Measurements from ENCODE around the gene ABCA2.

The ABCA2 gene

GRCh38 chr9:137027369-137028262 is at the start of gene ABCA2:
ABCA2 (minus strand) TSS chr9:137028237; CDS start chr9:137028140, 97 bp downstream.
- TF ChIP-seq CTCF (IDR thresholded peaks at IDR 0.05; ENCODE audit: low read depth, low read length): no peak
- no peak for DNase-seq (ENCODE audit: extremely low read depth, low read depth)

GRCh38 chr9:137077010-137077747 is 49.1 kb upstream of the ABCA2 start, which contains the start of gene UAP1L1:
UAP1L1 (plus strand) TSS chr9:137077517; CDS start chr9:137077533, 16 bp downstream.
- TF ChIP-seq CTCF (IDR thresholded peaks at IDR 0.05; ENCODE audit: low read depth, low read length): no peak
- DNase-seq (ENCODE audit: extremely low read depth, low read depth): no peak

GRCh38 chr9:137076636-137077009 is 48.6 kb upstream of the ABCA2 start:
- TF ChIP-seq CTCF (IDR thresholded peaks at IDR 0.05; ENCODE audit: low read depth, low read length): no peak
- DNase-seq (ENCODE audit: extremely low read depth, low read depth): no peak

- no peak for DNase-seq (ENCODE audit: extremely low read depth, low read depth)
- TF ChIP-seq CTCF (IDR thresholded peaks at IDR 0.05; ENCODE audit: low read depth, low read length): no peak
These were observed 47.3 kb upstream of the ABCA2 start for GRCh38 chr9:137075275-137075775.

- TF ChIP-seq CTCF (IDR thresholded peaks at IDR 0.05; ENCODE audit: low read depth, low read length): no peak
- DNase-seq (ENCODE audit: extremely low read depth, low read depth): no peak
These were observed 46.7 kb upstream of the ABCA2 start for GRCh38 chr9:137074657-137075274.

- TF ChIP-seq CTCF (IDR thresholded peaks at IDR 0.05; ENCODE audit: low read depth, low read length): no peak
These were observed 46.0 kb upstream of the ABCA2 start for GRCh38 chr9:137073992-137074399.

More at GRCh38 chr9:137073992-137074399, 46.0 kb upstream of the ABCA2 start:
- no peak for DNase-seq (ENCODE audit: extremely low read depth, low read depth)
